Measurements from ENCODE around the gene PGGT1B. TPM values are rescaled to one million over a fixed set of nuclear protein-coding genes. Genes with fewer than 3 reads are reported as not detected.

The PGGT1B gene
- total RNA-seq, 2 experiments from 2014 or later: 32.8 to 35.8 TPM

- Mint-ChIP-seq H3K27ac (no peak overlapping the region), H3K9me3 (no peaks in the 10 kb centered on the region), H3K36me3 (peaks cover 3% of the 10 kb centered on the region), H3K4me1 (peaks cover 5% of the 10 kb centered on the region), H3K4me3 (no peak overlapping the region), H3K27me3 (no peaks in the 10 kb centered on the region)
- no peak for ATAC-seq (ENCODE audit: low read depth)
- no peak for DNase-seq
- POLR2A ChIA-PET: no interaction called here
Observed at GRCh38 chr5:115241881-115242642, 20.6 kb downstream of the PGGT1B start.

GRCh38 chr5:115237066-115237465 is 25.6 kb downstream of the PGGT1B start:
- no peaks in the 10 kb centered on the region for H3K4me1 Mint-ChIP-seq
- peaks cover 8% of the 10 kb centered on the region for H3K36me3 Mint-ChIP-seq

GRCh38 chr5:115236599-115236998 is 26.1 kb downstream of the PGGT1B start:
- ATAC-seq (ENCODE audit: low read depth): no peak
- DNase-seq: no peak
- Mint-ChIP-seq H3K27ac (no peak overlapping the region), H3K4me3 (no peak overlapping the region), H3K27me3 (no peaks in the 10 kb centered on the region), H3K36me3 (peaks cover 8% of the 10 kb centered on the region), H3K9me3 (no peaks in the 10 kb centered on the region), H3K4me1 (no peaks in the 10 kb centered on the region)
- POLR2A ChIA-PET: no interaction called here

More at GRCh38 chr5:115237066-115237465, 25.6 kb downstream of the PGGT1B start:
- ATAC-seq (ENCODE audit: low read depth) (no peak), DNase-seq (no peak)
- Mint-ChIP-seq H3K4me3 (no peak overlapping the region), H3K27ac (no peak overlapping the region), H3K27me3 (no peaks in the 10 kb centered on the region), H3K9me3 (no peaks in the 10 kb centered on the region)
- POLR2A ChIA-PET: no interaction called here

- ATAC-seq (ENCODE audit: low read depth) (no peak), DNase-seq (no peak)
- Mint-ChIP-seq H3K9me3 (no peaks in the 10 kb centered on the region), H3K27ac (no peak overlapping the region), H3K4me3 (no peak overlapping the region), H3K36me3 (peaks cover 31% of the 10 kb centered on the region), H3K4me1 (peaks cover 6% of the 10 kb centered on the region), H3K27me3 (no peaks in the 10 kb centered on the region)
- POLR2A ChIA-PET: no interaction called here
Observed at GRCh38 chr5:115231598-115231997, 31.1 kb downstream of the PGGT1B start.

GRCh38 chr5:115229606-115230005 is 33.1 kb downstream of the PGGT1B start:
- H3K4me1 Mint-ChIP-seq: peaks cover 6% of the 10 kb centered on the region
- no peaks in the 10 kb centered on the region for H3K9me3 Mint-ChIP-seq
- no peak overlapping the region for H3K27ac Mint-ChIP-seq
- POLR2A ChIA-PET: no interaction called here
- peaks cover 31% of the 10 kb centered on the region for H3K36me3 Mint-ChIP-seq
- ATAC-seq (ENCODE audit: low read depth) (no peak), DNase-seq (no peak)
- H3K4me3 Mint-ChIP-seq: no peak overlapping the region
- no peaks in the 10 kb centered on the region for H3K27me3 Mint-ChIP-seq

GRCh38 chr5:115227281-115227680 is 35.4 kb downstream of the PGGT1B start:
- H3K4me1 Mint-ChIP-seq: peaks cover 6% of the 10 kb centered on the region
- H3K4me3 Mint-ChIP-seq: no peak overlapping the region
- peaks cover 34% of the 10 kb centered on the region for H3K36me3 Mint-ChIP-seq

GRCh38 chr5:115214541-115214940 is 48.1 kb downstream of the PGGT1B start:
- Mint-ChIP-seq H3K27ac (no peak overlapping the region), H3K36me3 (peaks cover 17% of the 10 kb centered on the region), H3K27me3 (no peaks in the 10 kb centered on the region), H3K4me1 (peaks cover 6% of the 10 kb centered on the region), H3K4me3 (no peak overlapping the region), H3K9me3 (no peaks in the 10 kb centered on the region)
- DNase-seq (no peak), ATAC-seq (ENCODE audit: low read depth) (no peak)
- POLR2A ChIA-PET: no interaction called here

More at GRCh38 chr5:115227281-115227680, 35.4 kb downstream of the PGGT1B start:
- no peak for ATAC-seq (ENCODE audit: low read depth)
- Mint-ChIP-seq H3K27ac (no peak overlapping the region), H3K9me3 (no peaks in the 10 kb centered on the region), H3K27me3 (no peaks in the 10 kb centered on the region)
- POLR2A ChIA-PET: no interaction called here
- DNase-seq: no peak

GRCh38 chr5:115209279-115209678 is 53.4 kb downstream of the PGGT1B start:
- peak overlapping the region; percentile 62 for H3K4me3 Mint-ChIP-seq
- no peaks in the 10 kb centered on the region for H3K27me3 Mint-ChIP-seq
- POLR2A ChIA-PET: no interaction called here
- ATAC-seq (ENCODE audit: low read depth) (peak; percentile 99), DNase-seq (peak; percentile 27)
- H3K27ac Mint-ChIP-seq: peak overlapping the region; percentile 73
- no peaks in the 10 kb centered on the region for H3K9me3 Mint-ChIP-seq
- peaks cover 16% of the 10 kb centered on the region for H3K36me3 Mint-ChIP-seq
- peaks cover 12% of the 10 kb centered on the region for H3K4me1 Mint-ChIP-seq

- no peaks in the 10 kb centered on the region for H3K9me3 Mint-ChIP-seq
- H3K27me3 Mint-ChIP-seq: peaks cover 2% of the 10 kb centered on the region
- H3K4me3 Mint-ChIP-seq: no peak overlapping the region
- POLR2A ChIA-PET: no interaction called here
- ATAC-seq (ENCODE audit: low read depth): no peak
- peaks cover 6% of the 10 kb centered on the region for H3K36me3 Mint-ChIP-seq
- H3K27ac Mint-ChIP-seq: no peak overlapping the region
- DNase-seq: no peak
- H3K4me1 Mint-ChIP-seq: no peaks in the 10 kb centered on the region
Observed at GRCh38 chr5:115202952-115203351, 59.7 kb downstream of the PGGT1B start.

GRCh38 chr5:115196161-115196560 is 66.5 kb downstream of the PGGT1B start:
- H3K4me1 Mint-ChIP-seq: no peaks in the 10 kb centered on the region
- H3K36me3 Mint-ChIP-seq: peaks cover 3% of the 10 kb centered on the region
- no peaks in the 10 kb centered on the region for H3K9me3 Mint-ChIP-seq

GRCh38 chr5:115194676-115195075 is 68.0 kb downstream of the PGGT1B start:
- Mint-ChIP-seq H3K4me3 (no peak overlapping the region), H3K27me3 (peaks cover 11% of the 10 kb centered on the region), H3K9me3 (no peaks in the 10 kb centered on the region), H3K4me1 (no peaks in the 10 kb centered on the region), H3K36me3 (no peaks in the 10 kb centered on the region), H3K27ac (no peak overlapping the region)
- POLR2A ChIA-PET: no interaction called here
- ATAC-seq (ENCODE audit: low read depth) (no peak), DNase-seq (no peak)

More at GRCh38 chr5:115196161-115196560, 66.5 kb downstream of the PGGT1B start:
- ATAC-seq (ENCODE audit: low read depth) (no peak), DNase-seq (no peak)
- POLR2A ChIA-PET: no interaction called here
- Mint-ChIP-seq H3K27ac (no peak overlapping the region), H3K27me3 (peaks cover 13% of the 10 kb centered on the region), H3K4me3 (no peak overlapping the region)

- POLR2A ChIA-PET: no interaction called here
- Mint-ChIP-seq H3K4me1 (no peaks in the 10 kb centered on the region), H3K36me3 (no peaks in the 10 kb centered on the region), H3K27me3 (peaks cover 16% of the 10 kb centered on the region), H3K4me3 (no peak overlapping the region), H3K27ac (no peak overlapping the region), H3K9me3 (no peaks in the 10 kb centered on the region)
- DNase-seq: no peak
- ATAC-seq (ENCODE audit: low read depth): no peak
Observed at GRCh38 chr5:115193295-115193694, 69.4 kb downstream of the PGGT1B start.

- Mint-ChIP-seq H3K27ac (no peak overlapping the region), H3K4me3 (no peak overlapping the region), H3K36me3 (no peaks in the 10 kb centered on the region), H3K9me3 (no peaks in the 10 kb centered on the region), H3K27me3 (peaks cover 25% of the 10 kb centered on the region), H3K4me1 (no peaks in the 10 kb centered on the region)
- no peak for DNase-seq
- POLR2A ChIA-PET: interaction anchor here (0.5 kb wide), 1 partner anchor 9 kb away, joined by 3 read pairs; no protein-coding TSS in a partner anchor
- no peak for ATAC-seq (ENCODE audit: low read depth)
Observed at GRCh38 chr5:115192098-115192497, 70.6 kb downstream of the PGGT1B start.

GRCh38 chr5:115191474-115192031 is 71.1 kb downstream of the PGGT1B start:
- Mint-ChIP-seq H3K27me3 (peaks cover 30% of the 10 kb centered on the region), H3K4me3 (no peak overlapping the region), H3K9me3 (no peaks in the 10 kb centered on the region), H3K4me1 (no peaks in the 10 kb centered on the region), H3K36me3 (no peaks in the 10 kb centered on the region), H3K27ac (no peak overlapping the region)
- ATAC-seq (ENCODE audit: low read depth) (no peak), DNase-seq (no peak)
- POLR2A ChIA-PET: no interaction called here
